K562 treated with DMSO at 1 percent for 4 hours (cell line): ENCODE results near the gene IFNW1. TPM values are rescaled to one million over a fixed set of nuclear protein-coding genes. Genes with fewer than 3 reads are reported as not detected.

ENCODE experiments used
- total RNA-seq: library from RNA; unstranded; fragments of 300-600 nt; gene quantifications from 2 replicates; pipeline ENCODE4 v1.2.3, GENCODE V29; 2022; ENCODE audit not compliant: insufficient read depth

The IFNW1 gene
- total RNA-seq, result not detected in 2 replicates

GRCh38 chr9:21141427-21141882 lies at the start of gene IFNW1:
TSS of gene IFNW1 (minus strand) at chr9:21141832. CDS start at chr9:21141570, 262 bp downstream.

GRCh38 chr9:21187487-21187886 lies 45.9 kb upstream of the IFNW1 start, which contains the start of gene IFNA4:
TSS of gene IFNA4 (minus strand) at chr9:21187587. CDS start at chr9:21187531, 56 bp downstream.

GRCh38 chr9:21166560-21166959 lies 24.9 kb upstream of the IFNW1 start, which contains the start of gene IFNA21:
TSS of gene IFNA21 (minus strand) at chr9:21166660. CDS start at chr9:21166612, 48 bp downstream.

Other genes with a start within 250 kb of the IFNW1 start
- gene HACD4, start 110.2 kb downstream of the IFNW1 start, total RNA-seq, result not detected in 2 replicates
- gene IFNB1, start 63.9 kb downstream of the IFNW1 start, total RNA-seq, result not detected in 2 replicates
- not detected in 2 replicates for gene IFNA21, start 24.8 kb upstream of the IFNW1 start, total RNA-seq
- not detected in 2 replicates for gene IFNA4, start 45.8 kb upstream of the IFNW1 start, total RNA-seq
- not detected in 2 replicates for gene IFNA7, start 60.4 kb upstream of the IFNW1 start, total RNA-seq
- not detected in 2 replicates for gene IFNA10, start 65.3 kb upstream of the IFNW1 start, total RNA-seq
- not detected in 2 replicates for gene IFNA16, start 75.5 kb upstream of the IFNW1 start, total RNA-seq
- gene IFNA17, start 86.4 kb upstream of the IFNW1 start, total RNA-seq, result not detected in 2 replicates
- not detected in 2 replicates for gene IFNA14, start 98.2 kb upstream of the IFNW1 start, total RNA-seq
- not detected in 2 replicates for gene IFNA5, start 163.5 kb upstream of the IFNW1 start, total RNA-seq
- gene KLHL9, start 193.6 kb upstream of the IFNW1 start, total RNA-seq, result not detected in 2 replicates
- not detected in 2 replicates for gene IFNA6, start 209.1 kb upstream of the IFNW1 start, total RNA-seq
- gene IFNA13, start 226.2 kb upstream of the IFNW1 start, total RNA-seq, result not detected in 2 replicates
- gene IFNA2, start 243.6 kb upstream of the IFNW1 start, total RNA-seq, result not detected in 2 replicates